HepG2 (cell line): ENCODE measurements around the gene CACNA1G. TPM values are rescaled to one million over a fixed set of nuclear protein-coding genes. Genes with fewer than 3 reads are reported as not detected.

Experiments
- CBX1 ChIP-seq: IDR thresholded peaks from one replicate; pipeline ENCODE4 v1.6.1; 2016; ENCODE audit warnings: antibody characterized with exemption, low read depth
- E2F5 ChIP-seq: sonication (generic); formaldehyde crosslinking; conservative IDR thresholded peaks from 2 replicates; pipeline ENCODE4 v1.4.0; 2020; ENCODE audit warnings: missing genetic modification reagents
- HMG20B ChIP-seq: conservative IDR thresholded peaks from 2 replicates; pipeline ENCODE4 v1.6.1; 2016; ENCODE audit warnings: missing genetic modification reagents, missing compliant biosample characterization
- HOMEZ ChIP-seq: IDR thresholded peaks from 2 replicates; pipeline ENCODE4 v1.6.1; 2016; ENCODE audit warnings: low read depth
- MATR3 ChIP-seq: sonication (generic); formaldehyde crosslinking; IDR thresholded peaks from 2 replicates; pipeline ENCODE4 v1.4.0; 2020; ENCODE audit warnings: missing genetic modification reagents
- PATZ1 ChIP-seq: sonication (generic); formaldehyde crosslinking; IDR thresholded peaks from 2 replicates; pipeline ENCODE4 v1.4.0; 2020; ENCODE audit warnings: missing genetic modification reagents
- SATB2 ChIP-seq: sonication (generic); formaldehyde crosslinking; IDR thresholded peaks from 2 replicates; pipeline ENCODE4 v1.5.0; 2020; ENCODE audit warnings: missing genetic modification reagents
- SOX5 ChIP-seq: IDR thresholded peaks from 2 replicates; pipeline ENCODE4 v1.6.1; 2016; ENCODE audit warnings: borderline replicate concordance
- SP4 ChIP-seq: sonication (generic); formaldehyde crosslinking; IDR thresholded peaks from 2 replicates; pipeline ENCODE4 v1.8.1; 2023; ENCODE audit warnings: mild to moderate bottlenecking, missing genetic modification reagents
- TFAP4 ChIP-seq: sonication (generic); IDR thresholded peaks from 2 replicates; pipeline ENCODE4 v1.6.1; 2016; ENCODE audit warnings: low read depth, borderline replicate concordance
- ZBTB44 ChIP-seq: sonication (generic); formaldehyde crosslinking; IDR thresholded peaks from 2 replicates; pipeline ENCODE4 v1.4.0; 2020; ENCODE audit warnings: missing genetic modification reagents
- ZFP36L2 ChIP-seq: sonication (generic); formaldehyde crosslinking; IDR thresholded peaks from 2 replicates; pipeline ENCODE4 v1.4.0; 2020; ENCODE audit warnings: missing genetic modification reagents
- ZNF574 ChIP-seq: sonication (generic); formaldehyde crosslinking; IDR thresholded peaks from 2 replicates; pipeline ENCODE4 v1.4.0; 2020; ENCODE audit warnings: missing genetic modification reagents
- ZNF766 ChIP-seq: sonication (generic); formaldehyde crosslinking; IDR thresholded peaks from 2 replicates; pipeline ENCODE4 v1.5.0; 2020; ENCODE audit warnings: missing genetic modification reagents, borderline replicate concordance
- ZNF770 ChIP-seq: sonication (generic); formaldehyde crosslinking; IDR thresholded peaks from 2 replicates; pipeline ENCODE4 v1.5.0; 2020; ENCODE audit warnings: mild to moderate bottlenecking, missing genetic modification reagents
- polyA plus RNA-seq, 8 experiments: library from polyadenylated mRNA; depleted of rRNA in 3 of 8; stranded (reverse) in 7 of 8; unstranded in 1 of 8; fragments of >200 nt; fragmentation: Illumina TruSeq in 4 of 8; extraction: Trizol in 4 of 8; gene quantifications; 2 replicates each; pipeline versions ENCODE4 v1.2.1 to v1.2.3, GENCODE V29; 2011 to 2016; ENCODE audit warnings: low read depth in 4 of 8, missing spikeins in 1 of 8, mixed read lengths in 1 of 8; ENCODE audit not compliant: insufficient read depth in 1 of 8
- total RNA-seq, 5 experiments: library from RNA; depleted of rRNA; stranded (reverse); fragments of >200 nt; fragmentation: Illumina TruSeq; extraction: Trizol; gene quantifications; 2 replicates each; pipeline ENCODE4 v1.2.3, GENCODE V29; 2016; ENCODE audit warnings: low read depth in 1 of 5

The CACNA1G gene
- total and polyA plus RNA-seq, 2 of the 13 experiments (the other 11 are each of a cell fraction or from before 2014, with no cell fraction given), result 0.02 TPM; not detected in 1

GRCh38 chr17:50541716-50542688, 18.5 kb upstream of the CACNA1G start (continued):
- TF ChIP-seq PATZ1 (CRISPR knock-in tag) (peak; percentile 97), ZNF574 (CRISPR knock-in tag) (peak; percentile 89), ZBTB44 (CRISPR knock-in tag) (0 out of 2 replicates have a peak, but pooled peaks have one; percentile 41), HOMEZ (CRISPR knock-in tag) (no peak), TFAP4 (peak; percentile 65; the same call in 1 of the 2 replicates), SATB2 (CRISPR knock-in tag) (no peak), ZNF766 (CRISPR knock-in tag) (peak; percentile 73; the same call in 1 of the 2 replicates), HMG20B (CRISPR knock-in tag) (no peak), MATR3 (no peak), ZNF770 (CRISPR knock-in tag) (0 out of 2 replicates have a peak, but pooled peaks have one; percentile 33), SOX5 (CRISPR knock-in tag) (peak; percentile 22; the same call in 1 of the 2 replicates), E2F5 (peak; percentile 73), CBX1 (no peak), ZFP36L2 (CRISPR knock-in tag) (no peak), SP4 (CRISPR knock-in tag) (peak; percentile 82; the same call in 1 of the 2 replicates)
